ENCODE measurements around the gene PFN1.

GRCh38 chr17:4939796-4940554 is 8.4 kb downstream of the PFN1 start, which contains the start of the genes RNF167 and SLC25A11:
- TF ChIP-seq CTCF (conservative IDR thresholded peaks at IDR 0.05) (no peak), EZH2 (IDR thresholded peaks at IDR 0.05; ENCODE audit: low read depth) (no peak)

All from PC-9 (cell line).